K562 (cell line): Measurements from ENCODE around the gene KIF3A. TPM values are rescaled to one million over a fixed set of nuclear protein-coding genes. Genes with fewer than 3 reads are reported as not detected.
A peak's percentile ranks its signal among the peaks of the same experiment; 100 is the strongest.

Experiments used
- ARNT ChIP-seq, 2 experiments: fragments of 450-650 bp; IDR thresholded peaks; 2 replicates each; pipeline ENCODE4 v1.6.1; 2016; ENCODE audit warnings: mild to moderate bottlenecking in 1 of 2
- CBX3 ChIP-seq, 2 experiments: IDR thresholded peaks; 1 replicate in 1 of 2; 2 replicates in 1 of 2; pipeline ENCODE4 v1.6.1; 2012; ENCODE audit warnings: inconsistent platforms in 2 of 2, low read length in 2 of 2, borderline replicate concordance in 1 of 2, control low read depth in 1 of 2
- ELF4 ChIP-seq: fragments of 450-650 bp; formaldehyde crosslinking; IDR thresholded peaks from 2 replicates; pipeline ENCODE4 v1.4.0; 2022; ENCODE audit warnings: missing genetic modification characterization
- ETS1 ChIP-seq: conservative IDR thresholded peaks from 2 replicates; pipeline ENCODE4 v1.6.1; 2011; ENCODE audit warnings: low read depth, mild to moderate bottlenecking, low read length; ENCODE audit not compliant: control insufficient read depth
- FOS ChIP-seq: IDR thresholded peaks from 3 replicates; pipeline ENCODE4 v1.6.1; 2011; ENCODE audit not compliant: insufficient read length; ENCODE audit errors: extremely low read depth
- HDAC8 ChIP-seq: fragments of 450-650 bp; IDR thresholded peaks from 2 replicates; pipeline ENCODE4 v1.6.1; 2016; ENCODE audit warnings: mild to moderate bottlenecking, missing genetic modification characterization, moderate library complexity, missing compliant biosample characterization
- HMGXB4 ChIP-seq: sonication (generic); formaldehyde crosslinking; IDR thresholded peaks from 2 replicates; pipeline ENCODE4 v1.8.1; 2023; ENCODE audit warnings: mild to moderate bottlenecking, missing genetic modification reagents
- IRF2 ChIP-seq: sonication (generic); formaldehyde crosslinking; IDR thresholded peaks from 2 replicates; pipeline ENCODE4 v1.8.1; 2022; ENCODE audit warnings: mild to moderate bottlenecking, missing genetic modification reagents
- KHSRP ChIP-seq: fragments of 450-650 bp; IDR thresholded peaks from 2 replicates; pipeline ENCODE4 v1.6.1; 2017
- NCOA1 ChIP-seq: fragments of 450-650 bp; IDR thresholded peaks from 2 replicates; pipeline ENCODE4 v1.6.1; 2016; ENCODE audit warnings: low read depth
- NFIX ChIP-seq: fragments of 250-450 bp; sonication (Bioruptor Pico); IDR thresholded peaks from 2 replicates; pipeline ENCODE4 v1.4.0; 2020; ENCODE audit warnings: low read depth, mild to moderate bottlenecking, moderate library complexity
- NR2C2 ChIP-seq, 2 experiments: fragments of 200-800 bp in 1 of 2; sonication (Bioruptor generic) in 1 of 2; sonication (generic) in 1 of 2; formaldehyde crosslinking in 1 of 2; IDR thresholded peaks; 2 replicates each; pipeline versions ENCODE4 v1.6.1 to v1.8.0; 2016 to 2022; ENCODE audit warnings: mild to moderate bottlenecking in 1 of 2, missing compliant biosample characterization in 1 of 2, missing genetic modification characterization in 1 of 2, missing genetic modification reagents in 1 of 2
- PHTF2 ChIP-seq: fragments of 250-450 bp; sonication (Bioruptor Pico); IDR thresholded peaks from 2 replicates; pipeline ENCODE4 v1.5.0; 2021; ENCODE audit warnings: mild to moderate bottlenecking
- RAD21 ChIP-seq, 2 experiments: fragments of 250-450 bp in 1 of 2; fragments of 450-650 bp in 1 of 2; sonication (Bioruptor Pico) in 1 of 2; formaldehyde crosslinking in 1 of 2; IDR thresholded peaks in 1 of 2; conservative IDR thresholded peaks in 1 of 2; 2 replicates each; pipeline versions ENCODE4 v1.4.0 to v1.8.0; 2020 to 2022; ENCODE audit warnings: mild to moderate bottlenecking in 2 of 2, moderate library complexity in 1 of 2
- SMARCE1 ChIP-seq: fragments of 450-650 bp; IDR thresholded peaks from 2 replicates; pipeline ENCODE4 v1.7.1; 2016; ENCODE audit warnings: mild to moderate bottlenecking
- SREBF2 ChIP-seq: sonication (generic); formaldehyde crosslinking; IDR thresholded peaks from 2 replicates; pipeline ENCODE4 v1.4.0; 2020; ENCODE audit warnings: mild to moderate bottlenecking, missing genetic modification reagents
- ZNF12 ChIP-seq: sonication (generic); formaldehyde crosslinking; IDR thresholded peaks from 2 replicates; pipeline ENCODE4 v1.4.0; 2020; ENCODE audit warnings: mild to moderate bottlenecking, missing genetic modification reagents
- polyA plus RNA-seq, 8 experiments: library from polyadenylated mRNA; depleted of rRNA in 4 of 8; stranded (reverse) in 5 of 8; unstranded in 3 of 8; fragments of >200 nt; fragmentation: Nextera tagmentation in 2 of 8; fragmentation: Illumina TruSeq in 1 of 8; extraction: Ambion mirVana in 2 of 8; extraction: Trizol in 1 of 8; gene quantifications; 2 replicates each; pipeline versions ENCODE4 v1.2.1 to v1.2.3, GENCODE V29; 2011 to 2014; ENCODE audit warnings: inconsistent platforms in 1 of 8, missing spikeins in 1 of 8
- total RNA-seq, 7 experiments: library from RNA; depleted of rRNA in 6 of 7; stranded (reverse); fragments of >200 nt in 6 of 7; fragmentation: Illumina TruSeq in 2 of 7; extraction: Trizol in 2 of 7; gene quantifications; 2 replicates each; pipeline versions ENCODE4 v1.2.1 to v1.2.3, GENCODE V29; 2011 to 2021; ENCODE audit warnings: low replicate concordance in 1 of 7
- TF ChIP-seq, protein P1 (sequence below): sonication (generic); formaldehyde crosslinking; IDR thresholded peaks from 2 replicates; pipeline ENCODE4 v1.5.0; 2020; ENCODE audit warnings: missing genetic modification reagents
- TF ChIP-seq, protein P2 (sequence below): fragments of 450-650 bp; IDR thresholded peaks from one replicate; pipeline ENCODE4 v1.6.1; 2018; ENCODE audit warnings: mild to moderate bottlenecking, moderate library complexity; ENCODE audit not compliant: partially characterized antibody
- TF ChIP-seq, protein P3 (sequence below): fragments of 450-650 bp; IDR thresholded peaks from 2 replicates; pipeline ENCODE4 v1.6.1; 2016; ENCODE audit warnings: mild to moderate bottlenecking

The KIF3A gene
- total and polyA plus RNA-seq, 9 of the 15 experiments (the other 6 are each of a cell fraction or from before 2014, with no cell fraction given) = 1.5 to 7.8 (median 6.0) TPM

- TF ChIP-seq SREBF2 (CRISPR knock-in tag) (no peak), SMARCE1 (peak; percentile 91), NFIX (CRISPR knock-in tag) (no peak), NCOA1 (peak; percentile 70; the same call in 1 of the 2 replicates), IRF2 (CRISPR knock-in tag) (no peak), ZNF12 (CRISPR knock-in tag) (no peak), PHTF2 (no peak), RAD21 (CRISPR knock-in tag; conservative IDR thresholded peaks at IDR 0.05 in 1 of 2, IDR thresholded peaks at IDR 0.05 in 1 of 2) (no peak), CBX3 (IDR thresholded peaks at IDR 0.05; ENCODE audit: borderline replicate concordance in 1 of 2, low read length in 2 of 2) (peak in 1 of 2 experiments; percentile 51; a peak in 1 of 3 replicates), HDAC8 (no peak), KHSRP (peak; percentile 90), NR2C2 (CRISPR knock-in tag; IDR thresholded peaks at IDR 0.05) (no peak), NR2C2 (tag; IDR thresholded peaks at IDR 0.05) (no peak), HMGXB4 (CRISPR knock-in tag) (no peak), ELF4 (CRISPR knock-in tag) (peak; percentile 62; the same call in 1 of the 2 replicates), ETS1 (0 out of 2 replicates have a peak, but pooled peaks have one; percentile 32), ARNT (IDR thresholded peaks at IDR 0.05) (peak; percentile 80 to 84; a peak in 3 of 4 replicates), FOS (no peak)
- TF ChIP-seq, protein P1, sequence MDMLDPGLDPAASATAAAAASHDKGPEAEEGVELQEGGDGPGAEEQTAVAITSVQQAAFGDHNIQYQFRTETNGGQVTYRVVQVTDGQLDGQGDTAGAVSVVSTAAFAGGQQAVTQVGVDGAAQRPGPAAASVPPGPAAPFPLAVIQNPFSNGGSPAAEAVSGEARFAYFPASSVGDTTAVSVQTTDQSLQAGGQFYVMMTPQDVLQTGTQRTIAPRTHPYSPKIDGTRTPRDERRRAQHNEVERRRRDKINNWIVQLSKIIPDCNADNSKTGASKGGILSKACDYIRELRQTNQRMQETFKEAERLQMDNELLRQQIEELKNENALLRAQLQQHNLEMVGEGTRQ (CRISPR knock-in tag) = no peak
- TF ChIP-seq, protein P2, sequence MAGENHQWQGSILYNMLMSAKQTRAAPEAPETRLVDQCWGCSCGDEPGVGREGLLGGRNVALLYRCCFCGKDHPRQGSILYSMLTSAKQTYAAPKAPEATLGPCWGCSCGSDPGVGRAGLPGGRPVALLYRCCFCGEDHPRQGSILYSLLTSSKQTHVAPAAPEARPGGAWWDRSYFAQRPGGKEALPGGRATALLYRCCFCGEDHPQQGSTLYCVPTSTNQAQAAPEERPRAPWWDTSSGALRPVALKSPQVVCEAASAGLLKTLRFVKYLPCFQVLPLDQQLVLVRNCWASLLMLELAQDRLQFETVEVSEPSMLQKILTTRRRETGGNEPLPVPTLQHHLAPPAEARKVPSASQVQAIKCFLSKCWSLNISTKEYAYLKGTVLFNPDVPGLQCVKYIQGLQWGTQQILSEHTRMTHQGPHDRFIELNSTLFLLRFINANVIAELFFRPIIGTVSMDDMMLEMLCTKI = no peak
- TF ChIP-seq, protein P3, sequence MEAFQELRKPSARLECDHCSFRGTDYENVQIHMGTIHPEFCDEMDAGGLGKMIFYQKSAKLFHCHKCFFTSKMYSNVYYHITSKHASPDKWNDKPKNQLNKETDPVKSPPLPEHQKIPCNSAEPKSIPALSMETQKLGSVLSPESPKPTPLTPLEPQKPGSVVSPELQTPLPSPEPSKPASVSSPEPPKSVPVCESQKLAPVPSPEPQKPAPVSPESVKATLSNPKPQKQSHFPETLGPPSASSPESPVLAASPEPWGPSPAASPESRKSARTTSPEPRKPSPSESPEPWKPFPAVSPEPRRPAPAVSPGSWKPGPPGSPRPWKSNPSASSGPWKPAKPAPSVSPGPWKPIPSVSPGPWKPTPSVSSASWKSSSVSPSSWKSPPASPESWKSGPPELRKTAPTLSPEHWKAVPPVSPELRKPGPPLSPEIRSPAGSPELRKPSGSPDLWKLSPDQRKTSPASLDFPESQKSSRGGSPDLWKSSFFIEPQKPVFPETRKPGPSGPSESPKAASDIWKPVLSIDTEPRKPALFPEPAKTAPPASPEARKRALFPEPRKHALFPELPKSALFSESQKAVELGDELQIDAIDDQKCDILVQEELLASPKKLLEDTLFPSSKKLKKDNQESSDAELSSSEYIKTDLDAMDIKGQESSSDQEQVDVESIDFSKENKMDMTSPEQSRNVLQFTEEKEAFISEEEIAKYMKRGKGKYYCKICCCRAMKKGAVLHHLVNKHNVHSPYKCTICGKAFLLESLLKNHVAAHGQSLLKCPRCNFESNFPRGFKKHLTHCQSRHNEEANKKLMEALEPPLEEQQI = peak; percentile 89
These were observed 85.4 kb downstream of the KIF3A start (continued) for GRCh38 chr5:132651838-132652469.
